Measurements from ENCODE around the gene LDLRAD1.
"Not testable (repeated sequence)": the region's sequence is repeated elsewhere in the genome, so short reads cannot be mapped to it uniquely, and the experiment has no call there.

The LDLRAD1 gene

DNA sequence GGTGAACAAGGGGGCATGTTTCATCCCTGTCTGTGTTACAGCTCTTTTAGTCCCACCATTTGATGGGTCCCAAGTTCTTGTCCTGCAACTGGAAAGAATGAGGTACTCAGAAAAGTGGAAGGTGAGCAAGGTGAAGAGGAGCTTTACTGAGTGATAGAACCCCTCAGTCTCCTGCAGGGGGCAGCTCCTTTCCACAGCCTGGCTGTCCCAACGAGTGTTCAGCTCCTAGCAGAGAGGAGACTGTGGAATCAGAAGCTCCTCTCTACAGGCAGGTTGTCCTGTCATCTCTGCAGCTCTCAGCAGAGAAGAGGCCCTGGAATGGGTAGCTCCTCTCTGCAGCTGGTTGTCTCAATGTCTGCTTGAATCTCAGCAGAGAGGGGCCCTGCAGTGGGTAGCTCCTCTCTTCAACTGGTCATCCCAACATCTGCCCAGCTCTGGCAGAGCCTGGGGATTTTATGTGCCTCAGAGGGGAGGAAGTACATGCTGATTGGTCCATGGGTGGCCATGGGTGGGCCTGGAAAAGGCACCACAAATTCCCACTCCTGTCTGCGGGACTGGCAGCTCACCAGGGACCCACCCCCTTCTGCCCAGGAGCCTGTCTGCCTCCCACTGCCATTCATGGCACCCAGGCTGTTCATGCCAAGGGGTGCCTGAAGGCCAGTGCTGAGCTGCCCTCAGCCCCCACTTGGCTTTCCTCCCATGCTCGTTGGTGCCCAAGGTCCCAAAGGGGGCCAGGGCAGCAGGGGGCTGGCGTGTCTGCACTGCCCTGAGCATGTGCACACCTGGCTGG lies 25.7 kb downstream of the LDLRAD1 start:
- FAIRE-seq, result no peak

DNA sequence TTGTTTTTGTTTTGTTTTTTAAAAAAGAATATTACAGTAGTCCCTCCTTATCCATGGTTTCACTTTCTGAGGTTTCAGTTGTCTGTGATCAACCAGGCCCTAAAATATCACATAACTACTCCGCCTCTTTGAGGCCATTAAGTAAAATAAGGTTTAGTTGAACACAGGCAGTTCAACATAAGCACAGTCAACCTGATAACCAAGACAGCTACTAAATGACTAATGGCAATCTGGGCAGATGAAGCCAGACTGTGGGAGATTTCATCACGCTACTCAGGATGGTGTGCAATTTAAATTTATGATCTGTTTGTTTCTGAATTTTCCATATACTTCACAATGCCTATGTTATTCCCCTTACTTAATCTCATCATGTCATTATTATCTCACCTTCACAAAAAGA lies 30.1 kb downstream of the LDLRAD1 start:
- FAIRE-seq, result peak; percentile 47

DNA sequence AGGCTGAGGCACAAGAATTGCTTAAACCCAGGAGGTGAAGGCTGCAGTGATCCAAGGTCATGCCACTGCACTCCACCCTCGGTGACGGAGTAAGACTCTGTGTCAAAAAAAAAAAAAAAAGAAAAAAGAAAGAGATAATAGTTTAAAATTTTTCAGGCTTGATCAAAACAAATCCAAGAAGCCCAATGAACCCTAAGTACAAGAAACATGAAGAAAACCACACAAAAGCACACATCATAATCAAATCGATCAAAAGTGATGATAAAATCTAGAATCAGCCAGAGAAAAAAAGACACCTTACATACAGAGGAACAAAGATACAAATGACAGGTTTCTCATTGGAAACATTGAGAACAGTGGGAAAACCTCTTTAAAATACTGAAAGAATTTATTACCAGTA lies 31.5 kb downstream of the LDLRAD1 start:
- FAIRE-seq, result no peak

DNA sequence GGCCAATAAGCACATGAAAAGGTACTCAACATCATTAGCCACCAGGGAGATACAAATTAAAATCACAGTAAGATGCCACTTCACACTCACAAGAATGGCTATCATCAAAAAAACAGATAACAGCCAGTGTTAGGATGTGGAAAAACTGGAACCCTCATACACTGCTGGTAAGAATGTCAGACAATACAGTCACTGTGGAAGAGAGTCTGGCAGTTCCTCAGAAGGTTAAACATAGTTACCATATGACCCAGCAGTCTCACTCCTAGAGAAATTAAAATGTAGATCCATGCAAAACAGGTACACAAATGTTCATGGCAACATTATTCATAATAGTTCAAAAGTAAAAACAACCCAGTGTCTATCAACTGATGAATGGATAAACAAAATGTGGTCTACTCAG lies 33.3 kb downstream of the LDLRAD1 start:
- FAIRE-seq, result no peak

DNA sequence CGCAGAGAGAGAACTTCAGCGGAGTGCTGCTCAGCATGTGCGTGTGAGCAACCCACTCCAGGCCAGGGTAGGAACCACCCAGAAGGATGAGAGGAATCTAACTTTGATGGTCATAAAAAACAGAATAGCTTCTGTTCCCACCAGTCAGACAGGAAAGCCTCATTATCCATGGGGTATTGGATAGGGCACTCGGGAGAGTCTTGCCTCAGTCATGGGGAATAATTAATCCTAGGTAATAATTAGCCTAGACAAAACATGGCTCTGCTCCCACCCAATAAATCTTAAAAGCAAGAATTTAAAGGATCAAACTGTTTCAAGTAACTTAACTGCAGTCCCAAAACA lies 35.3 kb downstream of the LDLRAD1 start:
- FAIRE-seq, result peak; percentile 65

DNA sequence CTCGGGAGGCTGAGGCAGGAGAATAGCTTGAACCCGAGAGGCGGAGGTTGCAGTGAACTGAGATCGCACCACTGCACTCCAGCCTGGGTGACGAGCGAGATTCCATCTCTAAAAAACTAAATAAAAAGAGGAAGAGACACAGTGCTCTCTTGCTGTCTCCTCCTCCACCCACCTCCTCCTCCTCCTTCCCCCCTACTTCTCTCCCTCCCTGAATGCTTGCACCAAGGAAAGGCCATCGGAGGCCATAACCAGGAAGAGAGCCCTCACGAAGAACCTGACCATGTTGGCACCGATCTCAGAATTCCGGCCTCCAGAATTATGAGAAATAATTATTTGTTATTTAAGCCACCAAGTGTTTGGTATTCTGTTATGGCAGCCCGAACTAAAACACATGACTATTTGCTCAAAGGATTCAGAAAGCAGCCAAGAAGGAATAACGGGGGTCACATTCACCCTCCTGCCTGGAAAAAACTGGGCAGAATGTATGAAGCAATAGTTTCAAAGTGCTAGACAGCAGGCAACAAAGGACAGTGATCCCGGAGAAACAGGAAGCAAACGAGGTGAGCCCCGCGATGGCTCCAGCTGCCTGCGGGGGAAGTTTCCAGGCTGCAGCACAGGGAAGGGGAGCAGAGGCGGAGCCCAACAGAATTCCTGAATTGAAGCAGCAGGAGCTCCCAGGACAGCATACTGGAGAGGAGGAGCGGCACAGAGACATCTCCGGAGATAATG lies 35.8 kb downstream of the LDLRAD1 start:
- FAIRE-seq, result no peak

DNA sequence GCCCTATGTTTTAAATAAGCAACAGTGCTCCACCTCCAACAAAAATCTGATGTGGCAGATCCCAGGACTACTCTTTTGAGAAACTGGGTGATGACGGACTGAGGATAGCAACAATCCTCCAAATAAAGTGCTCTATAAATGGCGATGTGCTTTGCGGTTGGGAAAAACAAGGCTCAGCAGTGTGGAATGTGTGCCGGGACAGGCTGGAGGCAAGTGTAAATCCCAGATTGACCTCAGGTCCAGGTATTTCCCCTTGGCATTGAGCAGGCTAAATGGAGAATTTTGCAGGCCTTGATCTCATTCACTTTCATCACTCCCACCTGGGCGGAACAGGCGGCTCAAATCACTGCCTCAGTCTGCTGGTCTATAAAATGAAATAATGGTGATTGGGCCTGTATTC lies 36.8 kb downstream of the LDLRAD1 start:
- FAIRE-seq, result no peak

DNA sequence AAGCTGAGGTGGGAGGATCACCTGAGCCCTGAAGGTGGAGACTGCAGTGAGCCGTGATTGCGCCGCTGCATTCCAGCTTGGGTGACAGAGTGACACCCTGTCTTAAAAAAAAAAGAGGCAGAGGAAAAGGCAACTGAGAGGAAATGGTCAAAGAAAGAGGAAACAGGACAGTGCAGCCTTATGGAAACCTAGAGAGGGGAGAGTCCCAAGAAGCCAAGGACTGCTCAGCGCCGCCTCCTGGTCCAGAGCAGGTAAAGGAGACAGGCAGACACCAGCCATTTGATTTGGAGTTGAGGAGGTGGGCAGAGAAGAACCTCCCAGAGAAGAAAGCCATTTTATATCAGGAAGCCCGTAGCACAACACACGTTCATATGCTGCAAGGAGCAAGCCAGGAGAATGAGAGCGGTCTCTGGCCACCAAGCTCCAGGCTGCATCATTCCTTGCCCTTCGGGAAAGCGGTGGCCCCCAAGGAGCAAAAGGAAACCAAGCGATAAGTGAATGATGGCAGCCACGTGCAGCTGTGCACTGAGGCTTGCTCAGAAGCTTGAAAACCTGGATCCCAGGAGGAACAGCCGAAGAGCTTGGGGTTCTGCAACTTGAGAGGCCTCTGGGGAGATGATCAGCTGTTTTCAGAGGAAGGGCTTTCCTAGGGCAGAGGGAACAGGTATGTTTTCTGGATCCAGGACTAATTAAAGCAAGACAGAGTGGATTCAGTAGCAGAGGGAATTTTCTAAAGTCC lies 38.1 kb downstream of the LDLRAD1 start:
- no peak for FAIRE-seq

DNA sequence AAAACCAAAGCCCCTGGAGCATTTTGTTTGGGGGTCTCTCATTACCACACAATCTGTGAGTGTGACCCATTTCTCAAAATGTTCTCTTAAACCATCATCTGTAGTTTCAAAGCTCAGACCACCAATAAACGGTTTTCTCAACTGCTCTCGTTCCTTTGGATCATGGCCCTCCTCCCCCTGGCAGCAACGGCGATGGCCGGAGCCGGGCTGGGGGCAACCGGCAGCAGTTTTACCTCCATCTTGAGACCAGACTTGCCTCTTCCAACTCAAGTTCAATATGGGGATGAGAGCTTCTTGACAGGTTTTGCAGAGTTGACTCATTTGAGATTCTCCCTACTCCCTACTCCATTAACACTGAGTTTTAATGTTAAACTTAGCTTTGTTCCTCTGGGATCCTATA lies 42.1 kb downstream of the LDLRAD1 start:
- no peak for FAIRE-seq

DNA sequence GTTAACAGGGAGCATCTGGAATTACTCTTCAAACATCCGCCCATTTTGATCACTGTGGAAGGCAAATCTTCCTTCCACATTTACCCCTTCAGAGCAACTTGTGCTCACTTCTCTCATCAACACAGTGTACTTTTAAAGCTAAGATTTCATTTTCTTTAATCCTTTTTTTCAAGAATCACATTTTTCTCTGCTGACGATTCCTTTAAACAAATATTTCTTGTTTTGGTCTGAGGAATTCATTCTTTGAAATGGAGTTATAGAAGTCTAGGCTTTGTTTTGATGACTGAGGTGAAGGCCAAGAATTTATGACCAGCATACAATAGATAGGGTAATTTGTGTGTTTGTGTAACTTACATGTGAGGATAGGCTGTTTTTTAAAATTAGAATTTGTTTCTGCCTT lies 46.3 kb downstream of the LDLRAD1 start:
- no peak for FAIRE-seq

DNA sequence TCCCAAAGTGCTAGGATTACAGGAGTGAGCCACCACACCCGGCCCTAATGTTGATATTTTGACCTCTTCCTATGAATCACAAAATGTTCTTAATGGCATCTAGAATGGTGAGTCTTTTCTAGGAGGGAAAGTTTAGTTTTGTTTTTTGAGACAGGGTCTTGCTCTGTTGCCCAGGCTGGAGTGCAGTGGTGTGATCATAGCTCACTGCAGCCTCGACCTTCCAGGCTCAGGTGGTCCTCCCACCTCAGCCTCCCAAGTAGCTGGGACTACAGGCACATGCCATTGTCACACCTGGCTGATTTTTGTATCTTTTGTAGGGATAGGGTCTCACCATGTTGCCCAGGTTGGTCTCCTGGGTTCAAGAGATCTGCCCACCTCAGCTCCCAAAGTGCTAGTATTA lies 48.7 kb downstream of the LDLRAD1 start:
- not testable (repeated sequence) for FAIRE-seq

DNA sequence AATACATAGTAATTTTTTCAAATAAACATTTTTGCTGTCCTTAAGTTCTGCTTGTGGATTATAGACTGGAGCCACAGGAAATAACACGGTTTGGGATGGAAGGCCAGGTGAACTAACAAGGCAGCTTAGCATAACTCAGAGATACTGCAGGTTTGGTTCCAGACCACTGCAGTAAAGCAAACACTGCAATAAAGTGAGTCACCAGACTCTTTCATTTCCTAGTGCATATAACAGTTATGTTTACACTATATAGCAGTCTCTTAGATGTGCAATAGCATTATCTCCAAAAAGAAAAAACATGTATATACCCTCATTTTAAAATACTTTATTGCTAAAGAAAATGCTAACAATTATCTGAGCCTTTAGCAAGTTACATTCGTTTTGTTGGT lies 49.9 kb downstream of the LDLRAD1 start:
- FAIRE-seq, result no peak

DNA sequence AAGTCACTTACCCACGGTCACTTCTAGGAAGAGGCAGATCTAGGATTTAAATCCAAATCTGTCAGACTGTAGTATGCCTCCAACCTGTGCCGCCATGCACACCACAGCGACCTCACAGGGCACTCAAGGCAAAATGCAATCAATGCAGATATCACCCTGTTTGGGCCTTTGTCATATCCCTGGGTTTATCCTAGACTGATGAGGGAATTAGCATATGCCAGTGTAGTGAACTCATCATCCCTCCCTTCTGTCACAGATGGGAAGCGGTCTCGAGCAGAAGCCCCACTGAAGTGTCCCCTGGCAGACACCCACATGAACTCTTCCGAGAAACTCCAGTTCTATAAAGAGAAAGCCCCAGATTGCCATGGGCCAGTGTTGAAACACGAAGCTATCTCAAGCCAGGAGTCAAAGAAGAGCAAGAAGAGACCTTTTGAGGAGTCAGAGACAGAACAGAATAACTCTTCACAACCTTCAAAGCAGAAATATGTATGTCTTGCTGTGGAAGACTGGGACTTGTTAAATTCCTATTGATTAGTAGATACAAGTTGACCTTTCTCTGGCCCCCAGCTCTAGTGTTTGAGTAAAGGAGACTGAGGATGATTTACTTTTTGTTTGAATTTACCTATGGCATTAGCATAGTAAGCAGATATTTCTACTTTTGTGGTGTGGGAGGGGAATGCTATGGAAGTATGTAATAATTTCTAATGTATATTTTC lies 50.4 kb downstream of the LDLRAD1 start:
- no peak for FAIRE-seq

DNA sequence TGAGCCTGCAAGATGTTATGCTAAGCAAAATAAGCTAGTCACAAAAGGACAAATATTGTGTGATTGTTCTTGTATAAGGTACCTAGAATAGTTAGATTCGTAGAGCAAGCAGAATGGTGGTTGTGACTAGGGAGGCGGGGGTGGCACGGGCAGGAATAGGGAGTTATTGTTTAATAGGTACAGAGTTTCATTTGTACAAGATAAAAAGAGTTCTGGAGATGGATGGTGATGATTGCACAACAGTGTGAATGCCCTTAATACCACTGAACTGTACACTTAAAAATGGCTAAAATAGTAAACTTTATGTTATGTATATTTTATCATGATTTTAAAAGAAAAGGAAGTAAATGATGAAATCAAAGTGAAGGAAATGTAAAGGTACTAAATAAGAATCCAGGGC lies 51.2 kb downstream of the LDLRAD1 start:
- FAIRE-seq, result no peak

DNA sequence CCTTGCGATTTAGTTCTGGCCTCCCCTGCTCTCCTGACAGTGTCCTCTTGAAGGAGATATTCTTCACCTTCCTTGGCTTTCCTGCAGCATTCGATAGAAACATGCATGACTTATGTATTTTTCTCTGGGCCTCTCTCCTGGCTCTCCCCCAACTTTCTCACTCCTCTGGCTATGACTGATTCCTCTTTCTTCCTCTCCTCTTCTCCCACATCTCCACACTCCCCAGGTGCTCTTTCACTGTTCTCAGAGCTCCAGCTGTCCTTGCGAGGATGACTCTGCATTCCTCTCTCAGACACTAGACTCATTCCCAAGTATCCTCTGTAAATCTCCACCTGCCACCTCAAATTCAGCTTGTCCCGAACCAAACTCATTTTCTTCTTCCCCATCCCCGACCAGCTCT lies 53.9 kb downstream of the LDLRAD1 start:
- no peak for FAIRE-seq

DNA sequence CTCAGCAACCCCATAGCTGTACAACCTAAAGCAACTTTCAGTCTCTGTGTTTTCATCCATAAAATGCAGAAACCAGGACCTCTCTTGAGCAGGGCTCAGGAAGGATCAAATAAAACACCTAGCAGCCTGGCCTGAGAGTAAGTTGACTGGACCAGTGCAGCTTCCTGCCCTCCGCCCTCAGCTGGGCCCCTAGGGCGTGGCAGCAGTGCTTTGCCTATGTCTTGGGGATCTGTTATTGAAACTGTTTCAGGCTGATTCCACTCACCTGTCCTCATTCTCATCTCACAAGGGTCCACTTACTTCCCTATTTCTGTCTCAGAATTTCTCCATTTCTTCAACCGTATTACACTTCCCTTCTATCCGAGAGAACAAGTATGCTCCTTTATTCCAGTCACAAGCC lies 54.5 kb downstream of the LDLRAD1 start:
- FAIRE-seq, result no peak

DNA sequence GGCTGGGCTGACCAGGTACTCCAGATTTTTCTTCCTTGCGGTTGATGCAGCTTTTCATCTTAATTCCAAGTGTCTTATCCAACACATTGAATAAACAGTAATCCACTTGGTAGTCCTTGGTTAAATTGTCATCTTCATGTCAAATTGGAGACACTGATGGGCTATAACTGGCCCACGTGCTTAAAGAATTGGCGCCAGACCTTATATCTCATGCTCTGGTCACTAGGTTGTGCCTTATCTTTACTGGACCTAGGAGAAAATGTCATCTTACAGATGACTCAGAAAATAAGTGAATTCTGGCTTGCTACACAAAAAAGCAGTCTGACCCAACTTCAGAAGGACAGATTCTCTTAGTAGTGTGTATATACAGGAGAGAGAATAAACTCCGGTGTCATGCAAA lies 55.6 kb downstream of the LDLRAD1 start:
- FAIRE-seq, result no peak

DNA sequence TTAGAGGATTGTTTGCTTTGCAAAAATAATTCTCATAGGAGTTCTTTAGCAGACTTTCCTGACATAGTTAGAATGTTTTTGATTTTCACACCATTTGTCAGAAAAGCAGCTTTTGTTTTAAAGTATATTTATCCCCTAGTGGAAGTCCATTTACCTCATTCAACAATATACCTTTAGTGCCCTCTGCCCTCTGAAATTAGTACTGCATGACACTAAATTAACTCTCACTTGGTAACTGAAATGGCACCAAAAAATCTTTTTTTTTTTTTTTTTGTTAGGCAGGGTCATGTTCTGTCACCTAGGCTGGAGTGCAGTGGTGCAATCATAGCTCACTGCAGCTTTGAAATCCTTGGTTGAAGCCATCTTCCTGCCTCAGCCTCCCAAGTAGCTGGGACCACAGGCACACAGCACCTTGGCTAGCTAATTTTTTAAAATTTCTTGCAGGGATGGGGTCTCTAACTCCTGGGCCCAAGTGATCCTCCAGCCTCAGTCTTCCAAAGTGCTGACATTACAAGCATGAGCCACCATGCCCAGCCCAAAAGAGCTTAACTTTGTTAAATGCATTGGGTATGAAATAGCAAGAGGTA lies 58.2 kb downstream of the LDLRAD1 start:
- FAIRE-seq, result peak; percentile 99
